ENCODE data around the gene FILIP1L. TPM values are rescaled to one million over a fixed set of nuclear protein-coding genes. Genes with fewer than 3 reads are reported as not detected.

FILIP1L gene
- total and polyA plus RNA-seq, 2 donors (not counting 1 experiment from before 2014, with no cell fraction given) = 0.32 to 0.48 TPM

DNA sequence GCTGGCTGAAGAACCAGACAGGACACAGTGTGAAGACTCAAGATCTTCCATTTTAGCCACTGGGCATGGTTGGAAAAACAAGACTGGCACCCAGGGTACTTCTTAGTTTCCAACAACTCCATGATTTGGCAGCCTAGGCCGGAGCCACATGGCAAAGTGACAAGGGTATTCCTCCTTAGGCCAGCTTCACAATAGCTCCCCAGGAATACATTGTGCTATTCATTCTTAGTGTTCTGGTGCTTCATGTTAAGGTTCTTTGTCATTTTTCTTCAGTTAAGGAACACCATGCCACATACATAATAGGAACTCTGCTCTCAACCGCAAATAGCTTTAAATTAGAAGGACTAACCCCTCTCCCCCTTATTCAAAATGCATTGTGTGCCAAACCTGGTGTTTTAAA is 8.0 kb upstream of the FILIP1L start:
- Mint-ChIP-seq H3K27ac (no peak overlapping the region), H3K9me3 (ENCODE audit: insufficient read depth) (no peaks in the 10 kb centered on the region), H3K27me3 (no peaks in the 10 kb centered on the region), H3K4me1 (no peaks in the 10 kb centered on the region), H3K4me3 (no peak overlapping the region)
- no peak overlapping the region for H3K4me3 ChIP-seq (ENCODE audit: control extremely low read depth in 1 of 5, extremely low read depth in 1 of 5, insufficient read depth in 1 of 5, low read depth in 2 of 5, low read length in 4 of 5)
- no peaks in the 10 kb centered on the region for H3K27me3 ChIP-seq (replicated peaks in 1 of 4; ENCODE audit: control extremely low read depth in 1 of 4, control insufficient read depth in 3 of 4, insufficient read depth in 4 of 4, low read length in 3 of 4)
- no peaks in the 10 kb centered on the region for H3K9me3 ChIP-seq (ENCODE audit: control extremely low read depth in 1 of 3, control insufficient read depth in 2 of 3, insufficient read depth in 1 of 3, low read length in 2 of 3)
- no peaks in the 10 kb centered on the region for H4K20me1 ChIP-seq (ENCODE audit: control insufficient read depth, insufficient read depth, low read length, poor library complexity, severe bottlenecking)
- no peak overlapping the region for H3K27ac ChIP-seq (ENCODE audit: low read length in 2 of 2)
- no peaks in the 10 kb centered on the region for H3K36me3 ChIP-seq (replicated peaks in 1 of 2; ENCODE audit: control extremely low read depth in 1 of 2, control insufficient read depth in 1 of 2, extremely low read depth in 1 of 2, insufficient read depth in 2 of 2, low read length in 1 of 2)
- H3K9ac ChIP-seq (ENCODE audit: low read length) = no peak overlapping the region
- no peak overlapping the region for H3K4me2 ChIP-seq (replicated peaks; ENCODE audit: low read depth, low read length, poor library complexity, severe bottlenecking)
- no peaks in the 10 kb centered on the region for H3K79me2 ChIP-seq (ENCODE audit: control insufficient read depth, insufficient read depth, low read length)
- ChIA-PET CTCF (no interaction called here), POLR2A (no interaction called here)
- DNase-seq = no peak
- no peak for TF ChIP-seq EZH2 (IDR thresholded peaks at IDR 0.05; ENCODE audit: borderline replicate concordance, insufficient read depth, low read depth, low read length, poor library complexity, severe bottlenecking)
- TF ChIP-seq, protein P1, sequence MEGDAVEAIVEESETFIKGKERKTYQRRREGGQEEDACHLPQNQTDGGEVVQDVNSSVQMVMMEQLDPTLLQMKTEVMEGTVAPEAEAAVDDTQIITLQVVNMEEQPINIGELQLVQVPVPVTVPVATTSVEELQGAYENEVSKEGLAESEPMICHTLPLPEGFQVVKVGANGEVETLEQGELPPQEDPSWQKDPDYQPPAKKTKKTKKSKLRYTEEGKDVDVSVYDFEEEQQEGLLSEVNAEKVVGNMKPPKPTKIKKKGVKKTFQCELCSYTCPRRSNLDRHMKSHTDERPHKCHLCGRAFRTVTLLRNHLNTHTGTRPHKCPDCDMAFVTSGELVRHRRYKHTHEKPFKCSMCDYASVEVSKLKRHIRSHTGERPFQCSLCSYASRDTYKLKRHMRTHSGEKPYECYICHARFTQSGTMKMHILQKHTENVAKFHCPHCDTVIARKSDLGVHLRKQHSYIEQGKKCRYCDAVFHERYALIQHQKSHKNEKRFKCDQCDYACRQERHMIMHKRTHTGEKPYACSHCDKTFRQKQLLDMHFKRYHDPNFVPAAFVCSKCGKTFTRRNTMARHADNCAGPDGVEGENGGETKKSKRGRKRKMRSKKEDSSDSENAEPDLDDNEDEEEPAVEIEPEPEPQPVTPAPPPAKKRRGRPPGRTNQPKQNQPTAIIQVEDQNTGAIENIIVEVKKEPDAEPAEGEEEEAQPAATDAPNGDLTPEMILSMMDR (IDR thresholded peaks at IDR 0.05) = no peak
- intact Hi-C loops (cut with micrococcal nuclease) = no loop called here
- no peak overlapping the region for H2AFZ ChIP-seq (ENCODE audit: insufficient read depth, low read depth, low read length, poor library complexity, severe bottlenecking)
- no peak for ATAC-seq (ENCODE audit: low read depth)
- WGBS (ENCODE audit: insufficient coverage) = 80% methylated on average over 1 of the region's 2 CpGs
- H3K4me1 ChIP-seq (ENCODE audit: control insufficient read depth in 2 of 2, insufficient read depth in 2 of 2, low read length in 2 of 2) = no peaks in the 10 kb centered on the region

DNA sequence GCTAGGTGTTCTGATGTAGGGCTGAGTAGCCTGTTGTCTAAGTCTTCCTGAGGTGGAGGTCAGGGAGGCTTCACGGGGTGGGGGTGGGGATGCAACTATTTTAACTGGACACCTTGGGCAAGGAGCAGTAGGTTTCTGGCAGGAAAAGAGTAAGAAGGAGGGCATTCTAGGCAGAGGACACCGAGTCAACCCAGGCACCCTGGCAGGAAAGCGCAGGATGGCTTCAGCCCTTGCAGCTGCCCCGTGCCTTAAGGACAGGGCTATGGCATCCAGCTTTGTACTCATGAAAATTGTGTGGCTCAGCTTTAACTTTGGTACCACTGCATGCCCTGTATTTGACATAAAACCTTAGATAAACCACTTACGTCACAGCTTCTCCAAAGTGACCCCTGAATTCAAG is 6.4 kb upstream of the FILIP1L start:
- H4K20me1 ChIP-seq (ENCODE audit: control insufficient read depth, insufficient read depth, low read length, poor library complexity, severe bottlenecking) = no peaks in the 10 kb centered on the region
- H3K9ac ChIP-seq (ENCODE audit: low read length) = no peak overlapping the region
- POLR2A ChIA-PET = no interaction called here
- H3K4me3 ChIP-seq (ENCODE audit: control extremely low read depth in 1 of 5, extremely low read depth in 1 of 5, insufficient read depth in 1 of 5, low read depth in 2 of 5, low read length in 4 of 5) = no peak overlapping the region
- H3K4me1 ChIP-seq (ENCODE audit: control insufficient read depth in 2 of 2, insufficient read depth in 2 of 2, low read length in 2 of 2) = no peaks in the 10 kb centered on the region
- no peak overlapping the region for H3K27ac ChIP-seq (ENCODE audit: low read length in 2 of 2)
- no peaks in the 10 kb centered on the region for H3K27me3 ChIP-seq (replicated peaks in 1 of 4; ENCODE audit: control extremely low read depth in 1 of 4, control insufficient read depth in 3 of 4, insufficient read depth in 4 of 4, low read length in 3 of 4)
- intact Hi-C loops (cut with micrococcal nuclease) = no loop called here
- no peak overlapping the region for H3K4me2 ChIP-seq (replicated peaks; ENCODE audit: low read depth, low read length, poor library complexity, severe bottlenecking)
- no peak for ATAC-seq (ENCODE audit: low read depth)
- H2AFZ ChIP-seq (ENCODE audit: insufficient read depth, low read depth, low read length, poor library complexity, severe bottlenecking) = no peak overlapping the region
- Mint-ChIP-seq H3K9me3 (ENCODE audit: insufficient read depth) (no peaks in the 10 kb centered on the region), H3K27me3 (no peaks in the 10 kb centered on the region), H3K4me3 (no peak overlapping the region), H3K27ac (no peak overlapping the region), H3K4me1 (no peaks in the 10 kb centered on the region)
- CTCF ChIA-PET = interaction anchor here (0.8 kb wide), 1 partner anchor 10 kb away, joined by 3 read pairs; no protein-coding TSS in a partner anchor
- DNase-seq = no peak
- H3K36me3 ChIP-seq (replicated peaks in 1 of 2; ENCODE audit: control extremely low read depth in 1 of 2, control insufficient read depth in 1 of 2, extremely low read depth in 1 of 2, insufficient read depth in 2 of 2, low read length in 1 of 2) = no peaks in the 10 kb centered on the region
- 100% methylated on average over 5 of the region's 5 CpGs for WGBS (ENCODE audit: insufficient coverage)
- TF ChIP-seq EZH2 (IDR thresholded peaks at IDR 0.05; ENCODE audit: borderline replicate concordance, insufficient read depth, low read depth, low read length, poor library complexity, severe bottlenecking) = no peak
- TF ChIP-seq, protein P1 (IDR thresholded peaks at IDR 0.05) = no peak
- H3K9me3 ChIP-seq (ENCODE audit: control extremely low read depth in 1 of 3, control insufficient read depth in 2 of 3, insufficient read depth in 1 of 3, low read length in 2 of 3) = no peaks in the 10 kb centered on the region
- no peaks in the 10 kb centered on the region for H3K79me2 ChIP-seq (ENCODE audit: control insufficient read depth, insufficient read depth, low read length)

All from B cell (primary cell).